Measurements from ENCODE around the gene ZNF407.

GRCh38 chr18:74622072-74622471, 24.4 kb downstream of the ZNF407 start:
- TF ChIP-seq CTCF (IDR thresholded peaks at IDR 0.05), result no peak
- TF ChIP-seq POLR2A (IDR thresholded peaks at IDR 0.05), result no peak
- TF ChIP-seq POLR2AphosphoS5 (IDR thresholded peaks at IDR 0.05), result no peak
